Neural progenitor cell (in vitro differentiated cells): ENCODE measurements around the gene SMAD2. TPM values are rescaled to one million over a fixed set of nuclear protein-coding genes. Genes with fewer than 3 reads are reported as not detected.

Source experiments
- DNase-seq: peaks from one replicate; pipeline ENCODE4 v3.0.0-alpha.2; 2016; ENCODE audit warnings: low spot score
- H2AFZ ChIP-seq: fragments of 200-600 bp; sonication (generic); replicated peaks from 2 replicates; pipeline ENCODE4 v1.6.1; 2016; ENCODE audit warnings: antibody characterized with exemption
- H3F3A ChIP-seq: fragments of 200-600 bp; sonication (generic); 2 replicates; pipeline ENCODE4 v1.6.1; 2016; ENCODE audit warnings: antibody characterized with exemption, low read depth
- H3K27ac ChIP-seq: fragments of 200-600 bp; sonication (generic); 2 replicates; pipeline ENCODE4 v1.5.1; 2016; ENCODE audit warnings: mild to moderate bottlenecking
- H3K27me3 ChIP-seq: fragments of 200-600 bp; sonication (generic); 2 replicates; pipeline ENCODE4 v1.6.1; 2016; ENCODE audit warnings: mild to moderate bottlenecking, moderate library complexity
- H3K36me3 ChIP-seq: fragments of 200-600 bp; sonication (generic); 2 replicates; pipeline ENCODE4 v1.5.1; 2016
- H3K4me1 ChIP-seq: fragments of 200-600 bp; sonication (generic); 2 replicates; pipeline ENCODE4 v1.6.1; 2016; ENCODE audit warnings: mixed run types
- H3K4me2 ChIP-seq: fragments of 200-600 bp; sonication (generic); 2 replicates; pipeline ENCODE4 v1.6.1; 2016
- H3K4me3 ChIP-seq: fragments of 200-600 bp; sonication (generic); 2 replicates; pipeline ENCODE4 v1.5.1; 2016
- H3K79me2 ChIP-seq: fragments of 200-600 bp; sonication (generic); 2 replicates; pipeline ENCODE4 v1.6.1; 2016; ENCODE audit warnings: low read depth
- H3K9ac ChIP-seq: fragments of 200-600 bp; sonication (generic); 2 replicates; pipeline ENCODE4 v1.6.1; 2016
- H3K9me3 ChIP-seq: fragments of 200-600 bp; sonication (generic); 2 replicates; pipeline ENCODE4 v1.5.1; 2016; ENCODE audit warnings: low read depth
- H4K20me1 ChIP-seq: fragments of 200-600 bp; sonication (generic); 2 replicates; pipeline ENCODE4 v1.6.1; 2016; ENCODE audit warnings: low read depth
- H3K27ac Mint-ChIP-seq: 3 replicates; pipeline ENCODE4 v1.8.0; 2021; ENCODE audit warnings: mixed read lengths
- H3K27me3 Mint-ChIP-seq: 2 replicates; pipeline ENCODE4 v1.8.0; 2022; ENCODE audit warnings: low read depth, mild to moderate bottlenecking, inconsistent platforms, moderate library complexity, mixed read lengths; ENCODE audit not compliant: insufficient read depth
- H3K36me3 Mint-ChIP-seq: 3 replicates; pipeline ENCODE4 v1.8.0; 2021; ENCODE audit warnings: mixed read lengths
- H3K4me1 Mint-ChIP-seq: 3 replicates; pipeline ENCODE4 v1.8.0; 2021; ENCODE audit warnings: mixed read lengths
- H3K4me3 Mint-ChIP-seq: 3 replicates; pipeline ENCODE4 v1.8.0; 2021; ENCODE audit warnings: mild to moderate bottlenecking, moderate library complexity, mixed read lengths
- H3K9me3 Mint-ChIP-seq: 3 replicates; pipeline ENCODE4 v1.8.0; 2020; ENCODE audit warnings: mixed read lengths
- EZH2 ChIP-seq: fragments of 200-600 bp; sonication (generic); IDR thresholded peaks from 2 replicates; pipeline ENCODE4 v1.6.1; 2017; ENCODE audit warnings: antibody characterized with exemption, mild to moderate bottlenecking, moderate library complexity
- EZH2phosphoT487 ChIP-seq: fragments of 200-600 bp; sonication (generic); IDR thresholded peaks from 2 replicates; pipeline ENCODE4 v1.6.1; 2017; ENCODE audit warnings: antibody characterized with exemption
- total RNA-seq: library from RNA; depleted of rRNA; stranded (reverse); fragments of >200 nt; gene quantifications from 2 replicates; pipeline ENCODE4 v1.2.3, GENCODE V29; 2015; ENCODE audit warnings: low replicate concordance
- TF ChIP-seq, protein P1 (sequence below): fragments of 200-600 bp; sonication (generic); IDR thresholded peaks from 2 replicates; pipeline ENCODE4 v1.5.1; 2017; ENCODE audit warnings: antibody characterized with exemption, mild to moderate bottlenecking

SMAD2 gene
- total RNA-seq, 1 donor from 2014 or later: 233 TPM

- Histone ChIP-seq H3K27me3 (no peaks in the 10 kb centered on the region), H3K79me2 (no peaks in the 10 kb centered on the region), H4K20me1 (no peaks in the 10 kb centered on the region), H3K27ac (no peak overlapping the region), H3K9ac (no peak overlapping the region), H3K36me3 (no peaks in the 10 kb centered on the region), H3K4me2 (no peak overlapping the region), H2AFZ (no peak overlapping the region), H3K4me1 (no peaks in the 10 kb centered on the region), H3K4me3 (no peak overlapping the region), H3F3A (peaks cover under 1% of the 10 kb centered on the region), H3K9me3 (peaks cover 5% of the 10 kb centered on the region)
- Mint-ChIP-seq H3K4me3 (no peak overlapping the region), H3K36me3 (no peaks in the 10 kb centered on the region), H3K27ac (no peak overlapping the region), H3K9me3 (no peaks in the 10 kb centered on the region), H3K4me1 (peaks cover 3% of the 10 kb centered on the region), H3K27me3 (no peaks in the 10 kb centered on the region)
- DNase-seq: no peak
- no peak for TF ChIP-seq EZH2
- TF ChIP-seq, protein P1, sequence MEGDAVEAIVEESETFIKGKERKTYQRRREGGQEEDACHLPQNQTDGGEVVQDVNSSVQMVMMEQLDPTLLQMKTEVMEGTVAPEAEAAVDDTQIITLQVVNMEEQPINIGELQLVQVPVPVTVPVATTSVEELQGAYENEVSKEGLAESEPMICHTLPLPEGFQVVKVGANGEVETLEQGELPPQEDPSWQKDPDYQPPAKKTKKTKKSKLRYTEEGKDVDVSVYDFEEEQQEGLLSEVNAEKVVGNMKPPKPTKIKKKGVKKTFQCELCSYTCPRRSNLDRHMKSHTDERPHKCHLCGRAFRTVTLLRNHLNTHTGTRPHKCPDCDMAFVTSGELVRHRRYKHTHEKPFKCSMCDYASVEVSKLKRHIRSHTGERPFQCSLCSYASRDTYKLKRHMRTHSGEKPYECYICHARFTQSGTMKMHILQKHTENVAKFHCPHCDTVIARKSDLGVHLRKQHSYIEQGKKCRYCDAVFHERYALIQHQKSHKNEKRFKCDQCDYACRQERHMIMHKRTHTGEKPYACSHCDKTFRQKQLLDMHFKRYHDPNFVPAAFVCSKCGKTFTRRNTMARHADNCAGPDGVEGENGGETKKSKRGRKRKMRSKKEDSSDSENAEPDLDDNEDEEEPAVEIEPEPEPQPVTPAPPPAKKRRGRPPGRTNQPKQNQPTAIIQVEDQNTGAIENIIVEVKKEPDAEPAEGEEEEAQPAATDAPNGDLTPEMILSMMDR: no peak
- TF ChIP-seq EZH2phosphoT487: no peak
These were observed 14.8 kb upstream of the SMAD2 start for GRCh38 chr18:47944972-47945852.

- no peaks in the 10 kb centered on the region for H3K9me3 ChIP-seq
- Mint-ChIP-seq H3K4me3 (no peak overlapping the region), H3K9me3 (no peaks in the 10 kb centered on the region), H3K4me1 (peaks cover 8% of the 10 kb centered on the region), H3K27me3 (peaks cover under 1% of the 10 kb centered on the region), H3K36me3 (no peaks in the 10 kb centered on the region), H3K27ac (no peak overlapping the region)
- H3K9ac ChIP-seq: no peak overlapping the region
- H3K36me3 ChIP-seq: no peaks in the 10 kb centered on the region
- H3K27me3 ChIP-seq: no peaks in the 10 kb centered on the region
- H4K20me1 ChIP-seq: no peaks in the 10 kb centered on the region
- no peak overlapping the region for H3K4me3 ChIP-seq
- H3F3A ChIP-seq: peaks cover 45% of the 10 kb centered on the region
- no peak for DNase-seq
- no peak overlapping the region for H3K4me2 ChIP-seq
- H2AFZ ChIP-seq: no peak overlapping the region
- H3K79me2 ChIP-seq: no peaks in the 10 kb centered on the region
- H3K4me1 ChIP-seq: peaks cover 56% of the 10 kb centered on the region
- TF ChIP-seq EZH2 (no peak), EZH2phosphoT487 (no peak)
- TF ChIP-seq, protein P1: no peak
- no peak overlapping the region for H3K27ac ChIP-seq
These were observed 6.5 kb upstream of the SMAD2 start for GRCh38 chr18:47936952-47937351.

DNA sequence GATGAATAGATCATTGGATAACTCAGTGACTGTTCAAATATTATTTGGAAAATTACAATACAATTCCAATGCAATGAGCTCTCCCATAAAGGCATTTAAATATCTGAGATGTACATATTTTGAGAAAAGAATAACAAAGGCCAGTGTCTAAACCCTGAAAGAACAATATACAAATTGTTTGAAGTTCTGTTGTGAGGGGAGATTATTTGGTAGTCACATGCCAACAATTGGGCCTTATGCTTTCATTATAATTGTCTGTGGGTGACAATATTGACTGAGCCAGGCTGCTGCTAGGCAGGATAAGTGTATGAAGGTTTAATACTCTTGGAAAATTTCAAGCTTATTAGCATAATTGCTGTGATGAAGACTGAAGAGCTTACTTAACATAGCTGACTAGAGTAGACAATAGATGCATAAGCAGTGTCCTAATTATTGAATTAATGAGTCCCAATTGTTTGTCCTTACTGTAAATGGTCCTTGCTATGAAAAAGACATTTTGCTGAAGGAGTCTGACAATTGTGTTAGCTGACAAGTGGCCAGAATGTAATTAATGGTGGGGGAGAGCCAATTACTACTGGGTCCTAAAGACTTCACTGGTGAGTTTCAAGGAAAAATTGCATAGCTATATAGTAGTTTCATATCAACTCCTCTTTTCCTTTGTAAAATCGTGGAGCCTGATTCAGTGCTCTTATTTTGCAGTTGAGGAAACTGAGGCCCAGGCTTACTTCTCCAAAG is 5.0 kb upstream of the SMAD2 start:
- peaks cover 12% of the 10 kb centered on the region for H3K4me1 Mint-ChIP-seq
- TF ChIP-seq EZH2phosphoT487 (no peak), EZH2 (no peak)
- TF ChIP-seq, protein P1: no peak
- H3K79me2 ChIP-seq: no peaks in the 10 kb centered on the region
- H3K36me3 Mint-ChIP-seq: no peaks in the 10 kb centered on the region
- H3K4me2 ChIP-seq: no peak overlapping the region
- peaks cover 57% of the 10 kb centered on the region for H3F3A ChIP-seq
- no peak overlapping the region for H3K27ac ChIP-seq
- DNase-seq: no peak
- H4K20me1 ChIP-seq: no peaks in the 10 kb centered on the region
- H3K4me1 ChIP-seq: peaks cover 61% of the 10 kb centered on the region
- no peaks in the 10 kb centered on the region for H3K9me3 Mint-ChIP-seq
- H3K9me3 ChIP-seq: no peaks in the 10 kb centered on the region
- no peak overlapping the region for H3K4me3 ChIP-seq
- H3K27me3 ChIP-seq: no peaks in the 10 kb centered on the region
- no peak overlapping the region for H3K27ac Mint-ChIP-seq
- no peak overlapping the region for H2AFZ ChIP-seq
- no peak overlapping the region for H3K4me3 Mint-ChIP-seq
- H3K36me3 ChIP-seq: no peaks in the 10 kb centered on the region
- H3K9ac ChIP-seq: no peak overlapping the region
- peaks cover 4% of the 10 kb centered on the region for H3K27me3 Mint-ChIP-seq
